ENCODE measurements around the gene CPEB3.

DNA sequence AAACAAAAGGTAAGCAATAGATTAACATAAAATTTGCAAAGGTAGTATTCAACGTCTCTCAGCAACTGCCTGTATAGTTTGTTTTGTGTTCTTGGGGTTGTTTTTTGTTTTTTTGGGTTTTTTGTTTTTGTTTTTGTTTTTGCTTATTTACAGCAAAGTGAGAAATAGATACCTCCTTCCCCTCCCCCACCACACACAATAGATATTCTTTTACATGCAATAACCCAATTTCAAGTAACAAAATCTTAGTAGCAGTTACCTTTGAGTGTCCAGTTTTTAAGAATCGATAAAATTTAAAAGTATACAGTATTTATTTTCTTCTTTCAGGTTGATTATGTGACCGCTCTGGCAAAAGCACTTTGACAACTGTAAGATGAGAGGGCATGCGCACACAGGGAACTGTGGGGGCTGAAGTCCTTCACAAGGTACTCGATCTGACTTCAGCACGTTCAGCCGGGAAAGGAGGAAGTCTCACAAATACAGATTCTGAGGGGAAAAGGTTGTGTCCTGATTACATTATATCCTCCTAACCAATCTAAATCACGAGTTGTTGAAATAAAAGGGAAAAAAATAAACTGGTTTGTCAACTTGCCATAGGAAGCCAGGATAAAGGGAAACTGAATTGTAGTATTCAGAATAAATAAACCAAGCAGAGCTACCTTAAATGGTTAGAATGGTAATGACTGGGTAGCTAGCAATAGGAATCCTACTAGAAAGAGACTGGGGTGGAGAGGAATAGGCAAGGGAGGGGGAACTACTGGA is 47.8 kb downstream of the CPEB3 start:
- TF ChIP-seq, protein P1, sequence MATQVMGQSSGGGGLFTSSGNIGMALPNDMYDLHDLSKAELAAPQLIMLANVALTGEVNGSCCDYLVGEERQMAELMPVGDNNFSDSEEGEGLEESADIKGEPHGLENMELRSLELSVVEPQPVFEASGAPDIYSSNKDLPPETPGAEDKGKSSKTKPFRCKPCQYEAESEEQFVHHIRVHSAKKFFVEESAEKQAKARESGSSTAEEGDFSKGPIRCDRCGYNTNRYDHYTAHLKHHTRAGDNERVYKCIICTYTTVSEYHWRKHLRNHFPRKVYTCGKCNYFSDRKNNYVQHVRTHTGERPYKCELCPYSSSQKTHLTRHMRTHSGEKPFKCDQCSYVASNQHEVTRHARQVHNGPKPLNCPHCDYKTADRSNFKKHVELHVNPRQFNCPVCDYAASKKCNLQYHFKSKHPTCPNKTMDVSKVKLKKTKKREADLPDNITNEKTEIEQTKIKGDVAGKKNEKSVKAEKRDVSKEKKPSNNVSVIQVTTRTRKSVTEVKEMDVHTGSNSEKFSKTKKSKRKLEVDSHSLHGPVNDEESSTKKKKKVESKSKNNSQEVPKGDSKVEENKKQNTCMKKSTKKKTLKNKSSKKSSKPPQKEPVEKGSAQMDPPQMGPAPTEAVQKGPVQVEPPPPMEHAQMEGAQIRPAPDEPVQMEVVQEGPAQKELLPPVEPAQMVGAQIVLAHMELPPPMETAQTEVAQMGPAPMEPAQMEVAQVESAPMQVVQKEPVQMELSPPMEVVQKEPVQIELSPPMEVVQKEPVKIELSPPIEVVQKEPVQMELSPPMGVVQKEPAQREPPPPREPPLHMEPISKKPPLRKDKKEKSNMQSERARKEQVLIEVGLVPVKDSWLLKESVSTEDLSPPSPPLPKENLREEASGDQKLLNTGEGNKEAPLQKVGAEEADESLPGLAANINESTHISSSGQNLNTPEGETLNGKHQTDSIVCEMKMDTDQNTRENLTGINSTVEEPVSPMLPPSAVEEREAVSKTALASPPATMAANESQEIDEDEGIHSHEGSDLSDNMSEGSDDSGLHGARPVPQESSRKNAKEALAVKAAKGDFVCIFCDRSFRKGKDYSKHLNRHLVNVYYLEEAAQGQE (IDR thresholded peaks at IDR 0.05; ENCODE audit: insufficient read depth in 1 of 2, low read depth in 2 of 2, low read length in 2 of 2) = no peak
- TF ChIP-seq SIN3A (IDR thresholded peaks at IDR 0.05; ENCODE audit: borderline replicate concordance, insufficient read depth, low read length) (no peak), POLR2AphosphoS5 (IDR thresholded peaks at IDR 0.05; ENCODE audit: low read depth, low read length) (no peak)
